Gastroesophageal sphincter (tissue), 4 donors: ENCODE results near the gene SPSB2. TPM values are rescaled to one million over a fixed set of nuclear protein-coding genes. Genes with fewer than 3 reads are reported as not detected.

ENCODE experiments used
- ATAC-seq: fragments of 150-250 bp; one replicate; pipeline ENCODE4 v1.9.1; 2016; ENCODE audit warnings: mild to moderate bottlenecking, moderate library complexity
- H3K27ac ChIP-seq, 4 donors: fragments of 200-600 bp; sonication (generic) in 3 of 4; 1 replicate in 3 of 4; 2 replicates in 1 of 4; pipeline ENCODE4 v1.5.1; 2016 to 2019
- H3K27me3 ChIP-seq: fragments of 200-600 bp; sonication (generic); one replicate; pipeline ENCODE4 v1.5.1; 2019
- H3K36me3 ChIP-seq, 2 donors: fragments of 200-600 bp; sonication (generic); one replicate each; pipeline ENCODE4 v1.5.1; 2019; ENCODE audit warnings: control low read depth in 1 of 2
- H3K4me1 ChIP-seq, 3 donors: fragments of 200-600 bp; sonication (generic); 1 replicate in 2 of 3; 2 replicates in 1 of 3; pipeline ENCODE4 v1.5.1; 2016 to 2019; ENCODE audit warnings: control low read depth in 2 of 3
- H3K4me3 ChIP-seq, 2 donors: fragments of 200-600 bp; sonication (generic); one replicate each; pipeline ENCODE4 v1.5.1; 2019; ENCODE audit warnings: mild to moderate bottlenecking in 1 of 2, moderate library complexity in 1 of 2
- H3K9me3 ChIP-seq, 3 donors: fragments of 200-600 bp; sonication (generic); one replicate each; pipeline ENCODE4 v1.5.1; 2017 to 2019; ENCODE audit warnings: control low read depth in 2 of 3
- EP300 ChIP-seq: sonication (generic); formaldehyde crosslinking; IDR thresholded peaks from one replicate; pipeline ENCODE4 v1.6.1; 2017; ENCODE audit warnings: antibody characterized with exemption, mild to moderate bottlenecking
- POLR2A ChIP-seq, 2 donors: fragments of 450-650 bp; IDR thresholded peaks; one replicate each; pipeline ENCODE4 v1.6.1; 2017; ENCODE audit warnings: antibody characterized with exemption in 2 of 2, mild to moderate bottlenecking in 2 of 2, moderate library complexity in 1 of 2
- POLR2AphosphoS5 ChIP-seq: sonication (generic); formaldehyde crosslinking; IDR thresholded peaks from one replicate; pipeline ENCODE4 v1.6.1; 2017; ENCODE audit warnings: antibody characterized with exemption
- WGBS, 2 donors: methylation state at CpG; one replicate each; pipeline ENCODE4 v1.1.5; 2018; ENCODE audit warnings: low coverage in 1 of 2; 5-methylcytosine and 5-hydroxymethylcytosine counted together
- total RNA-seq, 4 donors: library from RNA; depleted of rRNA; stranded (reverse); fragments of >200 nt; gene quantifications; one replicate each; pipeline ENCODE4 v1.1.0, GENCODE V29; 2016
- TF ChIP-seq, protein P1 (sequence below), 4 experiments: fragments of 200-600 bp in 2 of 4; fragments of 450-650 bp in 2 of 4; sonication (generic) in 1 of 4; IDR thresholded peaks; one replicate each; pipeline ENCODE4 v1.5.1; 2017 to 2019; ENCODE audit warnings: antibody characterized with exemption in 4 of 4, mild to moderate bottlenecking in 2 of 4, moderate library complexity in 2 of 4

Gene SPSB2
- total RNA-seq, 4 donors from 2014 or later, result 7.4 to 10.7 (median 8.1) TPM

DNA sequence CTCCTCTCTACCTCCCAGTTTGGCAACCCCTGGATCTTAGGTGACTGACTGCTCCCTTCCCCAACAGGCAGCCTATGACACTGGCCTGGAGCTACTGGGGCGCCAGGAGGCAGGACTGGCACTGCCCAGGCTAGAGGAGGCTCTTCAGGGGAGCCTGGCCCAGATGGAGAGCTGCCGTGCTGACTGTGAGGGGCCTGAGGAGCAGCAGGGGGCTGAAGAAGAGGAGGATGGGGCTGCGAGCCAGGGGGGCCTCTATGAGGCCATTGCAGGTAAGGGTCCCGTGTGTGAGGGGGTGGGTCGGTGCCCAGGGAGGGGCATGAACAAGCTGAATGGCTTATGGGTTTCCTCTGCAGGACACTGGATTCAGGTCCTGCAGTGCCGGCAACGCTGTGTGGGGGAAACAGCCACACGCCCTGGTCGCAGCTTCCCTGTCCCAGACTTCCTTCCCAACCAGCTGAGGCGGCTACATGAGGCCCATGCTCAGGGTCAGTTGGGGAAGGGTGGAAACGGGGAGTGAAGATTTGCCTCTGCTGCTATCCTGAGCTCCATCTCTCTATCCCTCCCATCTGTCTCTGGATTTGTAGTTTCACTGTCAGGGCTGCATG, 42.7 kb downstream of the SPSB2 start:
- Histone ChIP-seq H3K4me1 (peaks cover 0 to 48% (median 28%) of the 10 kb centered on the region in 3 donors), H3K36me3 (peaks cover 0 to 54% of the 10 kb centered on the region in 2 donors), H3K27ac (peak overlapping the region in 3 of 4 donors; percentile 87 to 91 (median 87)), H3K9me3 (no peaks in the 10 kb centered on the region), H3K27me3 (no peaks in the 10 kb centered on the region), H3K4me3 (no peak overlapping the region)
- ATAC-seq, result no peak
- 82 to 88% methylated on average over 4 to 6 of the region's 11 CpGs for WGBS, 2 donors
- TF ChIP-seq, protein P1, sequence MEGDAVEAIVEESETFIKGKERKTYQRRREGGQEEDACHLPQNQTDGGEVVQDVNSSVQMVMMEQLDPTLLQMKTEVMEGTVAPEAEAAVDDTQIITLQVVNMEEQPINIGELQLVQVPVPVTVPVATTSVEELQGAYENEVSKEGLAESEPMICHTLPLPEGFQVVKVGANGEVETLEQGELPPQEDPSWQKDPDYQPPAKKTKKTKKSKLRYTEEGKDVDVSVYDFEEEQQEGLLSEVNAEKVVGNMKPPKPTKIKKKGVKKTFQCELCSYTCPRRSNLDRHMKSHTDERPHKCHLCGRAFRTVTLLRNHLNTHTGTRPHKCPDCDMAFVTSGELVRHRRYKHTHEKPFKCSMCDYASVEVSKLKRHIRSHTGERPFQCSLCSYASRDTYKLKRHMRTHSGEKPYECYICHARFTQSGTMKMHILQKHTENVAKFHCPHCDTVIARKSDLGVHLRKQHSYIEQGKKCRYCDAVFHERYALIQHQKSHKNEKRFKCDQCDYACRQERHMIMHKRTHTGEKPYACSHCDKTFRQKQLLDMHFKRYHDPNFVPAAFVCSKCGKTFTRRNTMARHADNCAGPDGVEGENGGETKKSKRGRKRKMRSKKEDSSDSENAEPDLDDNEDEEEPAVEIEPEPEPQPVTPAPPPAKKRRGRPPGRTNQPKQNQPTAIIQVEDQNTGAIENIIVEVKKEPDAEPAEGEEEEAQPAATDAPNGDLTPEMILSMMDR (IDR thresholded peaks at IDR 0.05), result no peak
- no peak for TF ChIP-seq POLR2AphosphoS5
- no peak for TF ChIP-seq POLR2A (IDR thresholded peaks at IDR 0.05)
- no peak for TF ChIP-seq EP300

DNA sequence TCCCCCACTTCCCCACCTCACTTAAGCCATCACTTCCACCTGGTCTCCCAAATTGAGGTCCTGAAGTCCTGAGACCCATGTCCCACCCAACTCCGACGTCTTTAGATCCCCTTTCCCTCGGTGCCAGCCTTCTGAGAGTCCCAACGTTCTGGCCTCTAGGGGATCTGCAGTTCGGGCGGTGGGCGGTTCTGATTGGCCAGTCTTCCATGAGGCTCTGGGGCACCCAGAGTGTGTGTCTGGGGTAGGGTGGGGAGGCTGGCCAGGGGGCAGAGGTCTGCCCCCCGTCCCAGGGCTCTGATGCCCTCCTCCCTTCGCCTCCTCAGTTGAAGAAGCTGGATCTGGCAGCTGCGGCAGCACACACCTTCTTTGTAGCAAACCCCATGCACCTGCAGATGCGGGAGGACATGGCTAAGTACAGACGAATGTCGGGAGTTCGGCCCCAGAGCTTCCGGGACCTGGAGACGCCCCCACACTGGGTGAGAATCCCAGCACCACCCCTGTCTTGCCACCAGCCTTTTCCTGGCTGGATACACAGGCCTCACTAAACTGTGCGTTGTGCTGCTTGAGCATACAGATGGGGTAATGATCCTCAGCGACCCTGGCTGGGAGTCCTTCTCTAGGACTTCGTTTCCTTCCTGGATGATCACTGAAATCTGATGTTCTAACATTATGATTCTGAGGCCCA, 43.4 kb downstream of the SPSB2 start:
- ATAC-seq, result no peak
- H3K27me3 ChIP-seq, result peaks cover 5% of the 10 kb centered on the region
- TF ChIP-seq, protein P1 (IDR thresholded peaks at IDR 0.05), result peak in 2 of 4 experiments; percentile 8 to 35
- TF ChIP-seq POLR2AphosphoS5 (no peak), EP300 (no peak), POLR2A (IDR thresholded peaks at IDR 0.05) (no peak)
- H3K27ac ChIP-seq, result peak overlapping the region in 3 of 4 donors; percentile 87 to 91 (median 87)
- peak overlapping the region; percentile 60 to 87 for H3K4me3 ChIP-seq
- 60% methylated on average over 2 of the region's 19 CpGs; no CpG with 5 or more reads in 1 of the 2 donors for WGBS, 2 donors
- no peaks in the 10 kb centered on the region for H3K9me3 ChIP-seq
- H3K4me1 ChIP-seq, result peaks cover 0 to 55% (median 33%) of the 10 kb centered on the region in 3 donors
- peaks cover 0 to 48% of the 10 kb centered on the region in 2 donors for H3K36me3 ChIP-seq

DNA sequence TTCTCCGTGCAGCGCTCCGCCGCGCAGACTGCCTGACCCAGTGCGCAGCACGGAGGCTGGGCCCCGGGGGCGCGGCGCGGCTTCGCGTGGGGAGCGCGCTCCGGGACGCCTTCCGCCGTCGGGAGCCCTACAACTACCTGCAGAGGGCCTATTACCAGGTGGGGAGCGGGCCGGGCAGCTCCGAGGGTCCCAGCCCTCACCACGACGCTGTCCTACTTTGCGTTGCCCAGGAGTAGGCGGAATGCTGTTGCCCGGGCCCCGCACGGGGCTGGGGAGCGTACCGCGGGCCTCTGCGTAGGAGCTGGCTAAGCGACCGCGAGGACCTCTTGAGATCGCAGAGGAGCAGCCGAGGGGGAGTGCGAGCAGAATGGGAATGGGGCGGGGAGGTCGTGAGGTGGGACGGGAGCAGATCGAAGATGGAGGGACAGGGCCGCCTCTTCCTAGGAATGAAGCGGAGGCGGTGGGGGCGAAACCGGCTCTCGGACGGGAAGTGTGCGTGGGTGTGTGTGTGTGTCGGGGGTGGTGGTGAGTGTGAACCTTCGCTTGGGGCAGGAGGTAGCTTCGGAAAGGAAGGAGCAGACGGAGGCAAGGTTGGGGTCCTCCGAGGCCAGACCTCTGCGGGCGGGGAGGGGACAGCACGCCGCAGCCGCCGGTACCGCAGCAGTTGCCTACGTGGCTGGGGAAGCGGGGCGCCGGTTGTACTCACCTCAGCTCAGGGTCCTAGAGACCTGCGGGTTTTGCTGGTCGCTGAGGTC, 44.1 kb downstream of the SPSB2 start:
- ATAC-seq, result peak; percentile 29

DNA sequence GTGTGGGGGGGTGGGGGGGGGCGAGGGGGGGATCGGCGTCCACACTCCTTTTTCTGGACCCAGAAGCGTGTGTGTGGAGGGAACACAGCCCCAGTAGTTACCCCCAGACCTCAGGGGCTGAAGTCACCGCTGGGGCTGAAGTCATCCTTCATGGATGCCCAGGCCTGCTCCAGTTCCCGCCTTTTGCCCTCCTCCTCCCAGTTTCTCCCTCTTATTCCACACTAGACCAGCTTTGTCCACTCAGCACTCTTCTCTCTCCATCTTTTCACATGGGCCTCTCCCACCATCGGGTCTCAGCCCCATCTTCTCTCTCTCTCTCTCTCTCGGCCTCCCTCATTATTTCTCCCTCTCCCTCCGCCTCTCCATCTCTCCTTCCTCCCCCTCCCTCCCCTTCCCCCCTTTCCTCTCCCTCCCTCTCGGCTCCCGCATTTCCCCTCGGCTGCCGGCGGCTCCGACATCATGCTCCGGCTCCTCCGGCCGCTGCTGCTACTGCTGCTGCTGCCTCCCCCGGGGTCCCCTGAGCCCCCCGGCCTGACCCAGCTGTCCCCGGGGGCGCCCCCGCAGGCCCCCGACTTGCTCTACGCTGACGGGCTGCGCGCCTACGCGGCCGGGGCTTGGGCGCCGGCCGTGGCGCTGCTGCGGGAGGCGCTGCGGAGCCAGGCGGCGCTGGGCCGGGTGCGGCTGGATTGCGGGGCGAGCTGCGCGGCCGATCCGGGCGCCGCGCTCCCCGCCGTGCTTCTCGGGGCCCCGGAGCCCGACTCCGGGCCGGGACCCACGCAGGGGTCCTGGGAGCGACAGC, 44.9 kb downstream of the SPSB2 start, which contains the start of gene P3H3:
TSS of gene P3H3 (plus strand) at position 426 of the 799 bp plus-strand sequence. CDS start at position 460, 34 bp downstream.
- Histone ChIP-seq H3K36me3 (peaks cover 0 to 33% of the 10 kb centered on the region in 2 donors), H3K4me3 (peak within 1 kb of the TSS; percentile 60 to 87), H3K27me3 (peaks cover 20% of the 10 kb centered on the region), H3K9me3 (no peaks in the 10 kb centered on the region), H3K4me1 (peaks cover 0 to 59% (median 33%) of the 10 kb centered on the region in 3 donors), H3K27ac (peak within 1 kb of the TSS; percentile 39 to 91 (median 87))
- TF ChIP-seq POLR2A (IDR thresholded peaks at IDR 0.05) (peak; percentile 8 to 19), EP300 (no peak), POLR2AphosphoS5 (no peak)
- TF ChIP-seq, protein P1 (IDR thresholded peaks at IDR 0.05), result peak in 1 of 4 experiments; percentile 6
- WGBS, 2 donors, result 0 to 2% methylated on average over 13 of the region's 60 CpGs
- peak; percentile 24 for ATAC-seq

More for the DNA sequence above, 44.1 kb downstream of the SPSB2 start:
- H3K27me3 ChIP-seq, result peaks cover 12% of the 10 kb centered on the region
- H3K36me3 ChIP-seq, result peaks cover 0 to 40% of the 10 kb centered on the region in 2 donors
- peaks cover 0 to 55% (median 33%) of the 10 kb centered on the region in 3 donors for H3K4me1 ChIP-seq
- peak overlapping the region; percentile 39 to 91 (median 87) for H3K27ac ChIP-seq
- WGBS, 2 donors, result 2% methylated on average over 15 of the region's 71 CpGs; no CpG with 5 or more reads in 1 of the 2 donors
- peak overlapping the region; percentile 60 to 87 for H3K4me3 ChIP-seq
- TF ChIP-seq POLR2AphosphoS5 (peak; percentile 43), POLR2A (IDR thresholded peaks at IDR 0.05) (peak in 1 of 2 donors; percentile 9), EP300 (no peak)
- TF ChIP-seq, protein P1 (IDR thresholded peaks at IDR 0.05), result no peak
- no peaks in the 10 kb centered on the region for H3K9me3 ChIP-seq
